NT2/D1 (cell line): ENCODE measurements around the gene SLC7A6OS.

Experiments
- DNase-seq: peaks from one replicate; pipeline ENCODE4 v3.0.0-alpha.2; 2011; ENCODE audit warnings: low read depth, low spot score
- H3K27me3 ChIP-seq: 2 replicates; pipeline ENCODE4 v1.6.0; 2011; ENCODE audit warnings: mild to moderate bottlenecking; ENCODE audit not compliant: insufficient read length, insufficient read depth
- H3K36me3 ChIP-seq: 2 replicates; pipeline ENCODE4 v1.6.1; 2011; ENCODE audit warnings: mild to moderate bottlenecking, low read length, mixed read lengths; ENCODE audit not compliant: insufficient read depth, insufficient read length
- H3K4me1 ChIP-seq: 2 replicates; pipeline ENCODE4 v1.5.1; 2011; ENCODE audit not compliant: insufficient read depth, insufficient read length
- H3K4me3 ChIP-seq: 2 replicates; pipeline ENCODE4 v1.5.1; 2011; ENCODE audit warnings: low read depth; ENCODE audit not compliant: insufficient read length
- H3K9ac ChIP-seq: 2 replicates; pipeline ENCODE4 v1.6.0; 2011; ENCODE audit warnings: low read depth; ENCODE audit not compliant: insufficient read length
- H3K9me3 ChIP-seq: 2 replicates; pipeline ENCODE4 v1.5.1; 2011; ENCODE audit warnings: mild to moderate bottlenecking, low read length; ENCODE audit not compliant: insufficient read depth
- SUZ12 ChIP-seq: IDR thresholded peaks from 2 replicates; pipeline ENCODE4 v1.6.1; 2011; ENCODE audit not compliant: insufficient read length, insufficient read depth; ENCODE audit errors: extremely low read depth
- YY1 ChIP-seq: IDR thresholded peaks from 2 replicates; pipeline ENCODE4 v1.6.1; 2011; ENCODE audit not compliant: insufficient read length, insufficient read depth
- ZNF274 ChIP-seq: IDR thresholded peaks from 2 replicates; pipeline ENCODE4 v1.6.1; 2011; ENCODE audit warnings: mild to moderate bottlenecking, low read depth, low read length

SLC7A6OS gene

GRCh38 chr16:68355447-68356248 lies 44.9 kb upstream of the SLC7A6OS start:
- Histone ChIP-seq H3K9me3 (no peaks in the 10 kb centered on the region), H3K9ac (no peak overlapping the region), H3K36me3 (peaks cover 96% of the 10 kb centered on the region)

GRCh38 chr16:68354816-68355215 lies 44.1 kb upstream of the SLC7A6OS start:
- peaks cover 97% of the 10 kb centered on the region for H3K36me3 ChIP-seq
- H3K9me3 ChIP-seq: no peaks in the 10 kb centered on the region
- H3K4me1 ChIP-seq: peaks cover 3% of the 10 kb centered on the region
- H3K27me3 ChIP-seq: no peaks in the 10 kb centered on the region
- DNase-seq: no peak
- no peak for TF ChIP-seq YY1
- no peak for TF ChIP-seq ZNF274
- no peak for TF ChIP-seq SUZ12
- no peak overlapping the region for H3K4me3 ChIP-seq
- no peak overlapping the region for H3K9ac ChIP-seq

More at GRCh38 chr16:68355447-68356248, 44.9 kb upstream of the SLC7A6OS start:
- Histone ChIP-seq H3K4me1 (peaks cover 3% of the 10 kb centered on the region), H3K27me3 (no peaks in the 10 kb centered on the region), H3K4me3 (no peak overlapping the region)
- no peak for DNase-seq
- TF ChIP-seq YY1 (no peak), ZNF274 (no peak)

GRCh38 chr16:68353366-68353765 lies 42.6 kb upstream of the SLC7A6OS start:
- TF ChIP-seq SUZ12 (no peak), ZNF274 (no peak), YY1 (no peak)
- Histone ChIP-seq H3K4me3 (no peak overlapping the region), H3K4me1 (peaks cover 3% of the 10 kb centered on the region), H3K9ac (no peak overlapping the region), H3K36me3 (peaks cover 97% of the 10 kb centered on the region), H3K9me3 (no peaks in the 10 kb centered on the region), H3K27me3 (no peaks in the 10 kb centered on the region)
- DNase-seq: no peak

GRCh38 chr16:68351991-68352431 lies 41.3 kb upstream of the SLC7A6OS start:
- Histone ChIP-seq H3K9me3 (no peaks in the 10 kb centered on the region), H3K9ac (no peak overlapping the region), H3K4me3 (no peak overlapping the region), H3K36me3 (peaks cover 98% of the 10 kb centered on the region), H3K27me3 (no peaks in the 10 kb centered on the region), H3K4me1 (peaks cover 3% of the 10 kb centered on the region)
- no peak for TF ChIP-seq YY1
- TF ChIP-seq SUZ12: no peak
- no peak for TF ChIP-seq ZNF274
- no peak for DNase-seq

GRCh38 chr16:68351463-68351862 lies 40.7 kb upstream of the SLC7A6OS start:
- Histone ChIP-seq H3K9ac (no peak overlapping the region), H3K36me3 (peaks cover 98% of the 10 kb centered on the region), H3K4me1 (peaks cover 3% of the 10 kb centered on the region), H3K27me3 (no peaks in the 10 kb centered on the region), H3K9me3 (no peaks in the 10 kb centered on the region), H3K4me3 (no peak overlapping the region)
- no peak for TF ChIP-seq ZNF274
- no peak for TF ChIP-seq YY1
- TF ChIP-seq SUZ12: no peak
- DNase-seq: no peak

- H3K4me3 ChIP-seq: no peak overlapping the region
- no peak overlapping the region for H3K9ac ChIP-seq
- TF ChIP-seq ZNF274: no peak
- TF ChIP-seq SUZ12: no peak
- TF ChIP-seq YY1: no peak
- no peaks in the 10 kb centered on the region for H3K27me3 ChIP-seq
- peaks cover 3% of the 10 kb centered on the region for H3K4me1 ChIP-seq
- H3K9me3 ChIP-seq: no peaks in the 10 kb centered on the region
- no peak for DNase-seq
- H3K36me3 ChIP-seq: peaks cover 98% of the 10 kb centered on the region
Observed at GRCh38 chr16:68350813-68351350, 40.1 kb upstream of the SLC7A6OS start.

- H3K9ac ChIP-seq: no peak overlapping the region
- no peak overlapping the region for H3K4me3 ChIP-seq
- no peak for DNase-seq
- peaks cover 4% of the 10 kb centered on the region for H3K4me1 ChIP-seq
- H3K9me3 ChIP-seq: no peaks in the 10 kb centered on the region
- TF ChIP-seq ZNF274 (no peak), SUZ12 (no peak), YY1 (no peak)
- H3K36me3 ChIP-seq: peaks cover 97% of the 10 kb centered on the region
- H3K27me3 ChIP-seq: no peaks in the 10 kb centered on the region
Observed at GRCh38 chr16:68349838-68350410, 39.2 kb upstream of the SLC7A6OS start.
